Thyroid gland (tissue), 4 donors: Measurements from ENCODE around the gene C1QTNF3. TPM values are rescaled to one million over a fixed set of nuclear protein-coding genes. Genes with fewer than 3 reads are reported as not detected.

ENCODE experiments used
- DNase-seq, 2 donors: peaks; one replicate each; pipeline ENCODE4 v3.0.0-alpha.2; 2019
- H3K27ac ChIP-seq, 3 donors: fragments of 200-600 bp; sonication (generic); 1 replicate in 2 of 3; 2 replicates in 1 of 3; pipeline ENCODE4 v1.5.1; 2016 to 2019; ENCODE audit warnings: mild to moderate bottlenecking in 1 of 3, moderate library complexity in 1 of 3
- H3K27me3 ChIP-seq: fragments of 200-600 bp; sonication (generic); one replicate; pipeline ENCODE4 v1.5.1; 2019
- H3K36me3 ChIP-seq, 2 donors: fragments of 200-600 bp; sonication (generic); one replicate each; pipeline ENCODE4 v1.5.1; 2016 to 2019
- H3K4me1 ChIP-seq, 2 donors: fragments of 200-600 bp; sonication (generic); one replicate each; pipeline ENCODE4 v1.5.1; 2017 to 2019
- H3K4me3 ChIP-seq, 3 donors: fragments of 200-600 bp; sonication (generic); replicated peaks in 1 of 3; 1 replicate in 2 of 3; 2 replicates in 1 of 3; pipeline ENCODE4 v1.5.1; 2016; ENCODE audit warnings: mild to moderate bottlenecking in 1 of 3
- H3K9me3 ChIP-seq: fragments of 200-600 bp; sonication (generic); one replicate; pipeline ENCODE4 v1.5.1; 2017
- CTCF ChIP-seq, 6 experiments: fragments of 200-600 bp in 3 of 6; fragments of 450-650 bp in 3 of 6; sonication (generic) in 3 of 6; IDR thresholded peaks; one replicate each; pipeline ENCODE4 v1.5.1; 2016 to 2019; ENCODE audit warnings: antibody characterized with exemption in 6 of 6, mild to moderate bottlenecking in 2 of 6, inconsistent platforms in 1 of 6, moderate library complexity in 1 of 6
- POLR2A ChIP-seq, 2 donors: fragments of 450-650 bp; IDR thresholded peaks; one replicate each; pipeline ENCODE4 v1.6.1; 2017; ENCODE audit warnings: antibody characterized with exemption in 2 of 2, mild to moderate bottlenecking in 2 of 2, moderate library complexity in 1 of 2
- WGBS, 2 donors: methylation state at CpG; one replicate each; pipeline ENCODE4 v1.1.5; 2017; 5-methylcytosine and 5-hydroxymethylcytosine counted together
- intact Hi-C: fragments of 100-400 bp; cut with DNase I; formaldehyde crosslinking; loops from one replicate; pipeline ENCODE4 v1.15.1; 2023
- total RNA-seq, 4 donors: library from RNA; depleted of rRNA; stranded (reverse); fragments of >200 nt; gene quantifications; one replicate each; pipeline ENCODE4 v1.2.3, GENCODE V29; 2016

Gene C1QTNF3
- total RNA-seq, 4 donors from 2014 or later = 6.2 to 12.3 (median 8.8) TPM

DNA sequence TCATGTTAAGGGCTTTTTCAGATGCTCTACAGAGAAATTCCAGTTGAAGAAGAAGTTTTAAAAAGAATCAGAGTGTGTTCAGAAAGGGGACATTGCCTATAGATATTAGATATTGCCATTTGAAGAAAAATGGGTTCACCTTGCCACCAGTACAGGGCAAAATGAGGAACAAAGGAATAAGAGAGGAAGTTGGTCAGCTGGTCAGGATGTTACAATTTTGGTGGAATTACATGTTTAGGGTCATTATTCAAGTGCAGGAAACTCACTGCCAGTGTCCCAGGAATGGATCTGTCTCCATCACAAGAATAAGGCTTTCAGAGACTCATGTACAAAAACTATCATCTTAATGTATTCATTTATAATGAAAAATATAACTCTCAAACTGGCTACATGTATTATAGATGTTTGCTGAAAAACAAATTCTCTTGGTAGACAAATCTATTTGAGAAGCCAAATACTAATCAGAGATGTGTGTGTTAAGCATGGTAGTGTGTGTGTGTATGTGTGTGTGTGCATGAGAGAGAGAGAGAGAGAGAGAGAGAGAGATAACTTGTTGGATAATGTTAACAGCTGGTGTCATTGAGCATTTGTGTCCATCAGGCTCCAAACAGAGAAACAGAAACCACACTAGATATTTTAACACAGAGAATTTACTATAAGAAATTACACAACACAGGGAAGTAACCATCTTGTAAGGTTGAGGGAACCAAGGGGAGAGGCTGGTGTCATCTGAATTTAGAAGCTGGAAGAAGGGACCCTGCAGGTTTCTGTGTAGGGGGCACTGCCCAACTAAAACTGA is 5.0 kb upstream of the C1QTNF3 start:
- Histone ChIP-seq H3K9me3 (no peaks in the 10 kb centered on the region), H3K4me1 (peaks cover 0 to 5% of the 10 kb centered on the region in 2 donors), H3K36me3 (no peaks in the 10 kb centered on the region), H3K27me3 (no peaks in the 10 kb centered on the region), H3K27ac (no peak overlapping the region), H3K4me3 (no peak overlapping the region)
- no peak for DNase-seq
- TF ChIP-seq CTCF (IDR thresholded peaks at IDR 0.05) (no peak), POLR2A (IDR thresholded peaks at IDR 0.05) (no peak)
- intact Hi-C loops = no loop called here

DNA sequence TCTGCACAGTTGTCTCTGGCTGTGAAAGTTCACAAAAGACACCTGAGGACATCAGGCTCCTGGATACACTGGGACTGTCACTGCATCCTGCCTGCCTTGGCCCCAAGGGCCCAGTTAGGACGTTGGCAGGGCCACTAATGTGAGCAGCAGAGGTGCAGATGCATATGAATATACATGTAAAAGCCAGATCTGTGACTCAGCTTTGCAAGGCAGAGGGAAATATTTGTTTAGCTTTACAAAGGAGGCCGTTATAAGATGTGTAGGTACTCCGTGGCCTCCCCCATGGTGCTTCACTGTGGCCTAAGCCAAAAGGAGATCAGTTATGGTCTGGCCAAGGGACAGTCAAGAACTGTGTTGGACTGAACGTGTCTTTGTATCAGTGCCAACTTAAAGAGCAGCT is 4.1 kb upstream of the C1QTNF3 start:
- H3K9me3 ChIP-seq = no peaks in the 10 kb centered on the region
- H3K4me1 ChIP-seq = peaks cover 0 to 12% of the 10 kb centered on the region in 2 donors
- H3K4me3 ChIP-seq = no peak overlapping the region
- H3K36me3 ChIP-seq = no peaks in the 10 kb centered on the region
- intact Hi-C loops = no loop called here
- no peaks in the 10 kb centered on the region for H3K27me3 ChIP-seq
- TF ChIP-seq POLR2A (IDR thresholded peaks at IDR 0.05) = no peak
- no peak for TF ChIP-seq CTCF (IDR thresholded peaks at IDR 0.05)
- no peak for DNase-seq
- H3K27ac ChIP-seq = no peak overlapping the region
- 80 to 88% methylated on average over 4 of the region's 4 CpGs for WGBS, 2 donors

DNA sequence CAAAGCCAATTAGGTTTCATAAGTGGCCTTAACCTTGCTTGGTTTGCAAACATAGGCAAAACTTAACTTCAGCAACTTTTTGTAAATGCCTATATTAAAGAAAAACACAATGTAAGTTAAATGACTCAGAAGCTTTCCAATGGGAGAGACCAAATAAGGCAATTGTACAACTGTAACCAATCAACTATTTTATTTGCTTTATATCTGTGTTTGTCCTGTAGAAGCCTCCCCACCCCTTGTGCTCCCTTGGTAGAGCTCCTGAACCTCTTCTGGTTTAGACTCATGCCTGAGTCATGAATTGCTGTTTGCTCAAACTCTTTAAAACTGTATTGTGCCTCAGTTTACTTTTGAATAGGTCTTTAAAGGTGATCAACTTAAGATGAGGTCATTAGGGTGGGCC is 3.0 kb upstream of the C1QTNF3 start:
- Histone ChIP-seq H3K4me3 (no peak overlapping the region), H3K4me1 (peaks cover 0 to 19% of the 10 kb centered on the region in 2 donors), H3K36me3 (no peaks in the 10 kb centered on the region), H3K27ac (no peak overlapping the region), H3K9me3 (no peaks in the 10 kb centered on the region), H3K27me3 (no peaks in the 10 kb centered on the region)
- TF ChIP-seq CTCF (IDR thresholded peaks at IDR 0.05) (no peak), POLR2A (IDR thresholded peaks at IDR 0.05) (no peak)
- intact Hi-C loops = no loop called here
- DNase-seq = no peak

DNA sequence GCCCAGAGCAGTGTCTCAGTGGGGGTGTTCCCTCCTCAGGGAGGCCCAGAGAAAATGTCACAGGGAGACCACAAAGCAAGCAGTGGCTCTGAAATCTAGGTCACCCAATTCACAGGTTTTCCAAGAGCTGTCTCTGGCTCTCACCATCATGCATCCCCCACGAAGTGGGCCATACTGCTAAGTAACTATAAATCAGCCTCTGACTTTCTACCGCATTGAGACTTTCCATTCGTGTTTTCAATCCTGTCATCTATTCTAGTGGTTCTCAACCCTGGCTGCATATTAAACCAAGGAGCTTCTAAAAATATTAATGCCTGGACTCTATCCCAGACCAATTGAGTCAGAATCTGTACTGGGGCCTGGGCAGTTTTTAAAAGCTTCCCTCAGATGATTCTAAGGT is 2.0 kb upstream of the C1QTNF3 start:
- no peak for DNase-seq
- H3K27me3 ChIP-seq = no peaks in the 10 kb centered on the region
- peaks cover 0 to 19% of the 10 kb centered on the region in 2 donors for H3K4me1 ChIP-seq
- TF ChIP-seq POLR2A (IDR thresholded peaks at IDR 0.05) (no peak), CTCF (IDR thresholded peaks at IDR 0.05) (no peak)
- WGBS, 2 donors = 81 to 95% methylated on average over 3 of the region's 3 CpGs
- no peak overlapping the region for H3K4me3 ChIP-seq
- H3K36me3 ChIP-seq = no peaks in the 10 kb centered on the region
- no peak overlapping the region for H3K27ac ChIP-seq
- intact Hi-C loops = no loop called here
- H3K9me3 ChIP-seq = no peaks in the 10 kb centered on the region

GRCh38 chr5:34042321-34042720 is 692 bp downstream of the C1QTNF3 start:
- intact Hi-C loops = no loop called here
- 38 to 43% methylated on average over 7 of the region's 7 CpGs for WGBS, 2 donors
- Histone ChIP-seq H3K4me1 (peaks cover 0 to 19% of the 10 kb centered on the region in 2 donors), H3K36me3 (no peaks in the 10 kb centered on the region), H3K27ac (no peak overlapping the region), H3K27me3 (no peaks in the 10 kb centered on the region), H3K9me3 (no peaks in the 10 kb centered on the region), H3K4me3 (no peak overlapping the region)
- DNase-seq = peak; percentile 16 to 28
- TF ChIP-seq POLR2A (IDR thresholded peaks at IDR 0.05) (no peak), CTCF (IDR thresholded peaks at IDR 0.05) (no peak)
